Measurements from ENCODE around the gene CERKL.

GRCh38 chr2:181679544-181679979 lies 22.7 kb upstream of the CERKL start:
- no peak for TF ChIP-seq EZH2phosphoT487 (IDR thresholded peaks at IDR 0.05; ENCODE audit: borderline replicate concordance, low read length)
- TF ChIP-seq CTCF (IDR thresholded peaks at IDR 0.05; ENCODE audit: low read depth, low read length, poor library complexity, severe bottlenecking): no peak
